ENCODE measurements around the gene NCKAP5.

NCKAP5 gene

GRCh38 chr2:133483181-133483580, 85.1 kb downstream of the NCKAP5 start:
- TF ChIP-seq SIN3A (IDR thresholded peaks at IDR 0.05; ENCODE audit: borderline replicate concordance, insufficient read depth, low read length) (no peak), TAF1 (IDR thresholded peaks at IDR 0.05; ENCODE audit: borderline replicate concordance, insufficient read depth, low read length) (no peak), POLR2AphosphoS5 (IDR thresholded peaks at IDR 0.05; ENCODE audit: low read depth, low read length) (no peak), REST (IDR thresholded peaks at IDR 0.05; ENCODE audit: insufficient read depth in 1 of 2, low read depth in 2 of 2, low read length in 2 of 2) (no peak), FOXP2 (optimal IDR thresholded peaks at IDR 0.05; ENCODE audit: borderline replicate concordance, extremely low read depth, extremely low read length, insufficient read depth) (no peak)

- TF ChIP-seq FOXP2 (optimal IDR thresholded peaks at IDR 0.05; ENCODE audit: borderline replicate concordance, extremely low read depth, extremely low read length, insufficient read depth) (no peak), TAF1 (IDR thresholded peaks at IDR 0.05; ENCODE audit: borderline replicate concordance, insufficient read depth, low read length) (no peak), POLR2AphosphoS5 (IDR thresholded peaks at IDR 0.05; ENCODE audit: low read depth, low read length) (no peak), REST (IDR thresholded peaks at IDR 0.05; ENCODE audit: insufficient read depth in 1 of 2, low read depth in 2 of 2, low read length in 2 of 2) (no peak), SIN3A (IDR thresholded peaks at IDR 0.05; ENCODE audit: borderline replicate concordance, insufficient read depth, low read length) (no peak)
These were observed 87.4 kb downstream of the NCKAP5 start for GRCh38 chr2:133480707-133481429.

- TF ChIP-seq POLR2AphosphoS5 (IDR thresholded peaks at IDR 0.05; ENCODE audit: low read depth, low read length) (no peak), SIN3A (IDR thresholded peaks at IDR 0.05; ENCODE audit: borderline replicate concordance, insufficient read depth, low read length) (no peak), REST (IDR thresholded peaks at IDR 0.05; ENCODE audit: insufficient read depth in 1 of 2, low read depth in 2 of 2, low read length in 2 of 2) (no peak), FOXP2 (optimal IDR thresholded peaks at IDR 0.05; ENCODE audit: borderline replicate concordance, extremely low read depth, extremely low read length, insufficient read depth) (no peak), TAF1 (IDR thresholded peaks at IDR 0.05; ENCODE audit: borderline replicate concordance, insufficient read depth, low read length) (no peak)
These were observed 90.7 kb downstream of the NCKAP5 start for GRCh38 chr2:133477616-133477990.

GRCh38 chr2:133476931-133477615, 91.2 kb downstream of the NCKAP5 start:
- TF ChIP-seq SIN3A (IDR thresholded peaks at IDR 0.05; ENCODE audit: borderline replicate concordance, insufficient read depth, low read length) (no peak), FOXP2 (optimal IDR thresholded peaks at IDR 0.05; ENCODE audit: borderline replicate concordance, extremely low read depth, extremely low read length, insufficient read depth) (no peak), REST (IDR thresholded peaks at IDR 0.05; ENCODE audit: insufficient read depth in 1 of 2, low read depth in 2 of 2, low read length in 2 of 2) (no peak)

Measured in PFSK-1 (cell line).